HTR-8/SVneo (cell line): ENCODE data around the gene AHCTF1.
A peak's percentile ranks its signal among the peaks of the same experiment; 100 is the strongest.
"Not testable (repeated sequence)": the region's sequence is repeated elsewhere in the genome, so short reads cannot be mapped to it uniquely, and the experiment has no call there.

Source experiments
- DNase-seq: peaks from one replicate; pipeline ENCODE4 v3.0.0; 2011; ENCODE audit warnings: low spot score, mixed read lengths; ENCODE audit not compliant: insufficient read length
- FAIRE-seq: peaks from 2 replicates; lab custom pipeline; 2011; peaks lifted over from hg19 to GRCh38; lab: Jason Lieb, UNC

The AHCTF1 gene

GRCh38 chr1:246921481-246921880, 10.3 kb downstream of the AHCTF1 start:
- FAIRE-seq (no peak), DNase-seq (no peak)

DNA sequence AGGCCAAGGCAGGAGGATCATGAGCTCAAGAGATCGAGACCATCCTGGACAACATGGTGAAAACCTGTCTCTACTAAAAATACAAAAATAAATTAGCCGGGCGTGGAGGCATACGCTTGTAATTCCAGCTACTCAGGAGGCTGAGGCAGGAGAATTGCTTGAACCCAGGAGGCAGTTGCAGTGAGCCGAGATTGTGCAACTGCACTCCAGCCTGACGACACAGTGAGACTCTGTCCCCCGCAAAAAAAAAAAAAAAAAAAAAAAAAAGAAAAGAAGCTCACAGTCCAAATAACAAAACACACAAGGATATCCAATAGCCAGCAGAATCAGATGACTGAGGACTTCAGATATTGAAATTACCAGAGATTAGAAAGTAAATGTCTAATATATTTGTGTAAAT, 11.8 kb downstream of the AHCTF1 start:
- FAIRE-seq (no peak), DNase-seq (no peak)

DNA sequence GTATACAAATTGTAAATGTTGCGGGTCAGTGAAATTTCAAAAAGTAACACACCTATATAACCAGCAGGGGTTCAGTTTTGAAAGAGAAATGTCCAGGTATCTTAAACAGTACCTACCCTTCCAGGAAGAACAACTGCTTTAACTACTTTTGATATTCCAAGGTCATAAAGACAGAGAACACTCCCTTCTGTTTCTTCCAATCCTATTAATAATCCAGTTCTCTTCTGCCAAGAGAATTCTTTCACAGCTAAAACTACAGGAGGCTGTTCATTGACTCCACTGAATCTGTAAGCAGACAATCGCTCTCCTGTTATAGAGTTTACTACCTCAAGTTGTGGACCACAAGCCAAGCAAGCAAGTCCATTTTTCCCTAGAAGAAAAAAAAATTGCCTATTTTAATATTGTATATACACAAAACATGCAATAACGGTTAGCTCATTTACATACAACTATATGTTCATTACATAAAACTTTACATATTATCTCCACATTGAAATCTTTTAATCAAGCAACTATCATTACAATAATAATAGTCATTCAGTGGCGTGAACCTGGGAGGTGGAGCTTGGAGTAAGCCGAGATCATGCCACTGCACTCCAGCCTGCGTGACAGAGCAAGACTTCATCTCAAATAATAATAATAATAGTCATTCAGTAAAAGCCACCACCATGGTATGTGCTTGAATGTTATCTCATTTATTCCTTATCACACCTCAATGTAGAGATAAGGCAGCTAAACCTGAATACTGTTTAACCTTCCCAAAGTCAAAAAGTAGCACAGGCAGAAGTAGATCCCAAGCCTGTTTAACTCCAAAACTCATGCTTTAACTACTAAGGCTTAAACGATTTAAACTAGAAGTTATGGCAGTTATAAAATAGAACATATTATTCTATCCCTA, 15.5 kb downstream of the AHCTF1 start:
- not testable (repeated sequence) for FAIRE-seq, DNase-seq

- DNase-seq (no peak), FAIRE-seq (no peak)
These were observed 24.3 kb downstream of the AHCTF1 start for GRCh38 chr1:246907472-246907871.

DNA sequence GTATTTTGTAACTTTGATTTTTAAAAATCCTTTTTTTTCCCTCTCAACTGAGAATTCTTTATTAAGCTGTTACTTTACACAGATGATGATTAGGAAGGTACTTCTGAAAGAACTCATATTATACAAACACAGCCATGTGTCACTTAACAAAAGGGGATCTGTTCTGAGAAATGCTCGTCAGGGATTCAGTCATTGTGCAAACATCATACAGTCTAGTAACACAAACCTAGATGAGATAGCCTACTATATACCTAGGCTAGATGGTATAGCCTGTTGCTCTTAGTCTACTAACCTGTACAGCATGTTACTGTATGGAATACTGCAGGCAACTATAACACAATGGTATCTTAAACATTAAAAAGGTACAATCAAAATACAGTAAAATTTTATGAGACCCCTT, 24.9 kb downstream of the AHCTF1 start:
- FAIRE-seq, result no peak
- DNase-seq, result no peak

GRCh38 chr1:246901874-246902273, 29.9 kb downstream of the AHCTF1 start:
- FAIRE-seq (no peak), DNase-seq (no peak)

GRCh38 chr1:246897302-246897701, 34.4 kb downstream of the AHCTF1 start:
- no peak for FAIRE-seq
- DNase-seq, result no peak

DNA sequence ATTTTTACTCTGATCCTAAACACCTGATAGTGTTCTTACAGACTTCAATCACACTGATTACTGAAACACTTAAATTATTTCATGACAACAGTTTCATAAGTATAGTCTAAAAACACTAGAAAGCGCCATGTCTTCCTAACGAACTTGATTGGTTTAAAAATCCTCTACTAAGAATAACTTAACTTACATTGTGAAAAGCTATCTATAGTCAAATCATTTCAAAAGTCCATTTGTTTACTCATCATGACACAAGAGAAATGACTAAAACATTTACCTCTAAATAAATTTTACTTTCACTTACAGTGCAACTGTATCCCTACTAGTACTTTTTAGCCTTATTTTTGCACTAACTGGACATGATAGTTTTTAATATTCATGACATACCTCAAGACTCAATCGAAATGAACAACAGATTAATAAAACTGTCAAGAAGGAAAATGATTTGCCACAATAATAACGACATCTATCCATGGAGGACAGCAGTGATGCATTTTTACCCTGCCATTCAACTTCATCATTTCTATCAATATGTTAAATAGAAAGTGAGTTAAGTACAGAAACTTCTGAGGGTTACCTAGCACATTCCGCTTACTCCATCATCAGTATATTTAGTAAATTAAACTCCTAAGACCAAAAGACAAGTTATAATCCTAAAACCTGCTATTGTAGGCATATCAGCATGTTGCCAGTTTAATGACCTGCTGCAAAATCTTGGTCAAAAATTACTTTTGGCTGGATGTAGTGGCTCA, 38.4 kb downstream of the AHCTF1 start:
- FAIRE-seq, result no peak
- DNase-seq, result no peak

DNA sequence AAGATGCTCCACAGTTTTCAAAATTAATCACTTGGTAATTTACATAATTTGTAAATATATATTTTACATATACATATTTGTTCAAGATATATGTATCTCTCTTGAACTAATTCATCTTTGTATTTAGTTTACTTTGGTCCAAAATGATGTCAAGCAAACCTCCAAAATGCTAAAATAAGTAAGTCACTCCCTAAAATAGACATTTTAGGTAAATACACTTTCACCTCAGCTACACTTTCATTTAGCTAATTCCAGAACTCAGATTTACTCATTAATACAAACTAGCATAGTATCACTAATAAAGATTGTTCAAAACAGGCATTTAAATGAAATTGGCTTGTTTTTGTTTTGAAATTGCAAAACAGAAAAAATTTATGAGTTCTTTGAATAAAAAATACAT, 40.6 kb downstream of the AHCTF1 start:
- no peak for DNase-seq
- no peak for FAIRE-seq

DNA sequence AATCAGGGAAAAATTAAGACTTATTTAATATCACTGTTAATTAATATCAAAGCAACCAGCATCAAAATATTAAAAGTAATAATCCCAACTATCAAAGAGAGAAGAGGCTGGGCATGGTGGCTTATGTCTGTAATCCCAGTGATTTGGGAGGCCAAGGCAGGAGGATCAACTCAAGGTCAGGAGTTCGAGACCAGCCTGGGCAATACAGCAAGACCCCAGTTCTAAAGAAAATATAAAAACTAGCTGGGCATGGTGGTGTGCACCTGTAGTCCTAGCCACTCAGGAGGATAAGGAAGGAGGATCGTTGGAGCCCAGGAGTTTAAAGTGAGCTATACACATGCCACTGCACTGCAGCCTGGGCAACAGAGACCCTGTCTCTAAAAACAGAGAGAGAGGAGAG, 43.2 kb downstream of the AHCTF1 start:
- DNase-seq (no peak), FAIRE-seq (no peak)

DNA sequence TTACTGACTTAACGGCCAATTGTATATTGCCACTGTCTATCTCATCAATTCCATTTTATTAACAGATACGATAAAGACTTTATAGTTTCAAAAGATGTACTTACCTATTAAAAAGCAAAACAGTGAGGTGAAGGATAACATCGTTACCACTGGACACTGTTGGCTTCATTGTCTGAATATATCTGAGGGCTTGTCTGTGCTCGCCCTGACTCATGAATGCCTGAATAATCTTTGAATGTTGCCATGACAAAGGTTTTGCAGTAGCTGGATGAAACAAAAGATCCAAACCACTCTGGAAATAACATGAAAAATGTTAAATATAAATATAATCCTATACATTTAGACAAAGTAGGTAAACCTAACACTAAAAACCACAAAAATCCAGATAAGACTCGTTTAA, 46.4 kb downstream of the AHCTF1 start:
- not testable (repeated sequence) for FAIRE-seq

GRCh38 chr1:246878551-246878950, 53.2 kb downstream of the AHCTF1 start:
- DNase-seq (no peak), FAIRE-seq (no peak)

More for the DNA sequence above, 46.4 kb downstream of the AHCTF1 start:
- not testable (repeated sequence) for DNase-seq

DNA sequence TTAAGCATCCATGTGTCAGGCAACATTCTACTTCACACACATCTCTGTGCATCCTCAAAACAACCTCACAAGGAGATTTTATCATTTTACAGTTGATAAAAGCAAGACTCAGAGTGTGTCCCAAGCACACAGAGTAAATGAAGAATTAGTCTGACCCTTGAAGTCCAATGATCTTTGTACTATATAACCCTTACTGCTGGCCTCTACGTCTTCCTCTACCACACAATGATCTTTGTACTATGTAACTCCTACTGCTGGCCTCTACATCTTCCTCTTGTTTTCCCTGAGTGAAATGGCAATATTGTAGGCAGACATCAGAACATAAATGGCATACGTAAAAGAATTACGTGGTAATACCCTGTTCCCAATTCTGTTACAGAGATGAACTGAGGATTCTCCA, 55.3 kb downstream of the AHCTF1 start:
- no peak for FAIRE-seq
- no peak for DNase-seq

DNA sequence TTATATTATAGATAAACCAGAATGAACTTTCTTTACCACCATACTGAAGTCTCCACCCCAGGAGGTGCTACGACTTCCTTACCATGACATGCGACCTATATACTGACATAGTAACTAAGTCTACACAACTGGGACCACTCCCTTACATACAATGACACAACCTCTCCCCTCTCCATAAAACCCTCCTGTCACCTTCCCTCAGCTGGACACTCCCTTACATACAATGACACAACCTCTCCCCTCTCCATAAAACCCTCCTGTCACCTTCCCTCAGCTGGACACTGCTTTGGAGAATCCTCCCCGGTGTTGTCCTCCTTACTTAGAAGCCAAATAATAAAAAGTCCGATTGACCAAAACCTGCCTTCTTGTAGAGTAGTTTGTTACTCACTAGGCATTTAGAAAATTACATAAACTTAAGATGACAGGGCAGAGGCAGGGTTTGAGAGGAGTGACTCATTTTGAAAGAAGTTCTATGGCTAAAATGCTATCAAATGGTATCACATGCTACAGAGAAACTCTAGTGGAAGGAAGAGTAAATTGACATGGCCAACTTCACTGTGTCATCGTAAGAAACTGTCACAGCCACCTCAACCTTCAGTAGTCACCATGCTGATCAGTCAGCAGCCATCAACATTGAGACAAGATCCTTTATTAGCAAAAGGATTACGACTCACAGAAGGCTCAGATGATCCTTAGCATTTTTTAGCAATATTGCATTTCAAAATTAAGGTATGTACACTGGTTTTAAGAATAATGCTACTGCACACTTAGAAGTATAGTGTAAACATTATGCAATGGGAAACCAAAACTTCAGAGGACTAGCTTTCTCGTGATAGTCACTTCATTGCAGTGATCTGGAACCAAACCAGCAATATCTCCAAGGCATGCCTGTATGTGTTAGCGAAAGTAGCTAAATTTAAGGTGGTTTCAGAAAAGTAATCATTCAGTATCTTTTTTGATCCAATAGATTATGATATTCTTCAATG, 56.4 kb downstream of the AHCTF1 start:
- peak; percentile 20 for FAIRE-seq
- DNase-seq, result peak; percentile 5

DNA sequence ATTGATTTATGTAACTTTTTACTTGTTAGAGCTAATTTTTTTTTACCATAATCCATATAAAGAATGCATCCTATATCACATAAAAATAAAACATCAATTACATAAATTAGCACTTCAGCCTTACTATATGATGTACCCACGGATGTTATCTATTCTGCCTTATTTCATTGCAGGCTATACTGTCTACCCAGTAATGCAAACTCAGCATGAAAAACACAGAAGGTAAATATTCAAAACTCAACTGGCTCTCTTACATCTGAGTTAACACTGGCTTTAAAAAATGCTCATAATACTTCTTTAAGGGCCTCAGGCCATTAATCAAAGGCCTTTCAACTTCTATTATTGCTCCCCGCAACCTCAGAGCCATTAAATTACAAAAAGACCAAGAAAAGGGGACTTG, 65.8 kb downstream of the AHCTF1 start:
- FAIRE-seq (no peak), DNase-seq (no peak)

DNA sequence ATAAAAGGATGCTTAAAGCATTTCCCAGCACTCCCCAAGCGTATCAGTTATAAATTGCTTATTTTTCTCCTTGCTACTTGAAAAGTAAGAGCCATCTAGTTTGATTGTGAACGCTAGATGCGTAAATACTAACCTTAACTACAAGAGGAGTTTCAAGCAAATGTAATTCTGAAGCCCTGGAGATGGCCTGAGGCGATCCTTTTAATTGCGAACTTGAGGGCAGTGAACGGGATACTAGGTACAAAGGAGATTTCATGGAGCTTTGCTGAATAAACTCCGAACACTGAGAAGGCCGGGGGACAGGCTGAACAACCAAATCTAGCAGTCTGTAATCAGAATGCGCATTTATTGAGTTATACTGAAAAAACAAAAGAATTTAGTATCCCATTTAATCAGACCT, 68.0 kb downstream of the AHCTF1 start:
- not testable (repeated sequence) for FAIRE-seq, DNase-seq

DNA sequence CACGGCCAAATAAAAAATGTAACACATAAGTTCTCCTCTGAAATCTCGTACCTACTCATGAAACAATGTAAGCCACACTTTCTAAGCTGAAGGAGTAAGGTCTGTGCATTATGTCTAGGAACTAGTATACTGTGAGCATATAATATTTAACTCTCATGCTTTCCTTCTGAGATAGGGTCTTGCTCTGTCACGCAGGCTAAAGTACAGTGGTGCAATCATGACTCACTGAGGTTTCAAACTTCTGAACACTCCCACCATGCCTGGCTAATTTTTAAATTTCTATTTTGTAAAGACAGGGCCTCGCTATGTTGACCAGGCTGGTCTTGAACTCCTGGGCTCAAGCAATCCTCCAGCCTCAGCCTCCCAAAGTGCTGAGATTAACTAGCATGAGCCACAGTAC, 71.3 kb downstream of the AHCTF1 start:
- no peak for FAIRE-seq
- DNase-seq, result no peak

DNA sequence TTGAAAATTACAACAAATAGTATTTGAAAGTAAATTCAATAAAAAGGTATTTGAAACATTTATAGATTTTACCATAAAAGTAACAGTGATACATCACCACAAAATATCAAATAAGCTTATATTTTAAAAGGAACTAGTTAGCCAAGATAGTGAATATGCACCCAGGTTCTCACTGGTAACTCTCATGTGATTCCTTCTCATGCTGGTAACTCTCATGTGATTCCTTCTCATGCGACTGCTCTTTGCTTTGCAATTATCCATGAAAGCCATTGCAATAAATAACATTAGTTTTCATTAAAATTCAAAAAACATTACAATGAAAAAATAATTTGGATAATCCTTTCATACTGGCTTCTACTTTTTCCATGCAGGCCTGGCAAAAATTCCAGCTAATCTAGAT, 75.4 kb downstream of the AHCTF1 start:
- no peak for FAIRE-seq
- DNase-seq, result no peak

DNA sequence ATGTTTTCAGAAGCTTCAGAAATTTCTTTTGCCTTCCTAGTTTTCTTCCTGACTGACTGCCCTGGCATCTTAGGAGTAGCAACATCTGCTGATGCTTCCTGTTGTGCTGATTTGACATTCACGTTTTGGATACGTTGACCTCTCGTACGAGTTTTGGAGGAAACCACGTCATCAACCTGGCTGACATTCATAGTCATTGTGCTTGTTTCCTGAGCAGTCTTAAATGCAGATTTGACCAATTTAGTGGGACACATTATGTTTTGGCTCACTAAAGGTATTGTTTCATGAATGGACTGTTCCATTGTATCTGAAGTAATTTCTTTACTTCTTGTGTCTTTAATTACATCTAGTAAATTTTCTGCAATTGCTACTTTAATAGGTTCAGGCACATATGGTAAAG, 81.1 kb downstream of the AHCTF1 start:
- DNase-seq, result not testable (repeated sequence)
- FAIRE-seq, result peak; percentile 26

DNA sequence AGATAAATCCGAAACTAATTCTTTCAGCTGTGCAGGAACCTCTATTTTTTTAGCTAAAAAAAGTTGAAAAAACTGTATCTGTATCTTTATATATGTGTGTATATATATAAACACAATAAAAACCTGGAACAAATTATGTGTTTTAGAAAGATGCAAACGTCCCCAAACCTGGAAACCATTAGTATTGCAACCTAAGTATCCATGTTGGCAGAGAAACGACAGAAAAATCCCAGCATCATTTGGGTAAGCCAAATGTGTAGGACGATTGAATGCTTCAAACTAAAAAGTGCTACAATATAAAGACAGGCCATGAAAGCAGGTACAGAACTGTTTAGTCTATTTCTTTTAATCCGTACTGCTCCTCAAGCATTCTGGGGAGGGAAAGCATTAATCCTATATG, 87.9 kb downstream of the AHCTF1 start:
- no peak for DNase-seq
- FAIRE-seq, result no peak
